Astrocyte of the cerebellum (primary cell): ENCODE measurements around the gene PLAGL2.

Experiments used
- DNase-seq: peaks from one replicate; pipeline ENCODE4 v3.0.0-alpha.2; 2011; ENCODE audit warnings: low read depth
- H3K4me3 ChIP-seq: 2 replicates; pipeline ENCODE4 v1.5.1; 2011; ENCODE audit warnings: mild to moderate bottlenecking, low read depth, low read length, moderate library complexity
- in situ Hi-C: cut with HindIII; loops from 2 replicates; pipeline ENCODE4 v1.10.0; 2017; ENCODE audit warnings: low sequenced_read_pairs
- TF ChIP-seq, protein P1 (sequence below): IDR thresholded peaks from 2 replicates; pipeline ENCODE4 v1.5.1; 2012; ENCODE audit warnings: low read length, low read depth, moderate library complexity, mild to moderate bottlenecking; ENCODE audit errors: missing control alignments

Gene PLAGL2

GRCh38 chr20:32153771-32154170 lies 53.8 kb downstream of the PLAGL2 start:
- DNase-seq, result no peak
- in situ Hi-C loops, result no loop called here
- H3K4me3 ChIP-seq, result no peak overlapping the region
- TF ChIP-seq, protein P1, sequence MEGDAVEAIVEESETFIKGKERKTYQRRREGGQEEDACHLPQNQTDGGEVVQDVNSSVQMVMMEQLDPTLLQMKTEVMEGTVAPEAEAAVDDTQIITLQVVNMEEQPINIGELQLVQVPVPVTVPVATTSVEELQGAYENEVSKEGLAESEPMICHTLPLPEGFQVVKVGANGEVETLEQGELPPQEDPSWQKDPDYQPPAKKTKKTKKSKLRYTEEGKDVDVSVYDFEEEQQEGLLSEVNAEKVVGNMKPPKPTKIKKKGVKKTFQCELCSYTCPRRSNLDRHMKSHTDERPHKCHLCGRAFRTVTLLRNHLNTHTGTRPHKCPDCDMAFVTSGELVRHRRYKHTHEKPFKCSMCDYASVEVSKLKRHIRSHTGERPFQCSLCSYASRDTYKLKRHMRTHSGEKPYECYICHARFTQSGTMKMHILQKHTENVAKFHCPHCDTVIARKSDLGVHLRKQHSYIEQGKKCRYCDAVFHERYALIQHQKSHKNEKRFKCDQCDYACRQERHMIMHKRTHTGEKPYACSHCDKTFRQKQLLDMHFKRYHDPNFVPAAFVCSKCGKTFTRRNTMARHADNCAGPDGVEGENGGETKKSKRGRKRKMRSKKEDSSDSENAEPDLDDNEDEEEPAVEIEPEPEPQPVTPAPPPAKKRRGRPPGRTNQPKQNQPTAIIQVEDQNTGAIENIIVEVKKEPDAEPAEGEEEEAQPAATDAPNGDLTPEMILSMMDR, result no peak

DNA sequence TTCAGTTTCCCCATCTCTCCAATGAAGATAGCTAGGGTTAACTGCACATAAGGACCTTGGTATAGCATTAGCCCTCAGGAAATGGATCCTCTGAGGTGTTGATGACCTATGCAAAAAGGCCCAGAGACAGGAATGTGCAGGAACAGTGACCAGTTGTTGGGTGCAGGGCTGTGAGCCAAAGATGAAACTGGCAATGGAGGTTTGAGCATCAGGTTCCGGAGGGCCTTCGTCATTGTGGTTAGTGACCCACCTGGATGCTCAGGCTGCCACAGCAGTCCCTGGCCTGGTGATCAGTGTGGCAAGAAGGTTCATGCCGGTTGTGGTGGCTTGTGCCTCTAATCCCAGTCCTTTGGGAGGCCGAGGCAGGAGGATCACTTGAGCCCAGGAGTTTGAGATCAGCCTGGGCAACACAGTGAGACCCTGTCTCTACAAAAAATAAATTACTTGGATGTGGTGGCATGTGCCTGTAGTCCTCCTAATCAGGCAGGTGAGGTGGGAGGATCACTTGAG lies 54.3 kb downstream of the PLAGL2 start:
- in situ Hi-C loops, result no loop called here
- no peak for DNase-seq
- no peak overlapping the region for H3K4me3 ChIP-seq
- TF ChIP-seq, protein P1, result no peak

DNA sequence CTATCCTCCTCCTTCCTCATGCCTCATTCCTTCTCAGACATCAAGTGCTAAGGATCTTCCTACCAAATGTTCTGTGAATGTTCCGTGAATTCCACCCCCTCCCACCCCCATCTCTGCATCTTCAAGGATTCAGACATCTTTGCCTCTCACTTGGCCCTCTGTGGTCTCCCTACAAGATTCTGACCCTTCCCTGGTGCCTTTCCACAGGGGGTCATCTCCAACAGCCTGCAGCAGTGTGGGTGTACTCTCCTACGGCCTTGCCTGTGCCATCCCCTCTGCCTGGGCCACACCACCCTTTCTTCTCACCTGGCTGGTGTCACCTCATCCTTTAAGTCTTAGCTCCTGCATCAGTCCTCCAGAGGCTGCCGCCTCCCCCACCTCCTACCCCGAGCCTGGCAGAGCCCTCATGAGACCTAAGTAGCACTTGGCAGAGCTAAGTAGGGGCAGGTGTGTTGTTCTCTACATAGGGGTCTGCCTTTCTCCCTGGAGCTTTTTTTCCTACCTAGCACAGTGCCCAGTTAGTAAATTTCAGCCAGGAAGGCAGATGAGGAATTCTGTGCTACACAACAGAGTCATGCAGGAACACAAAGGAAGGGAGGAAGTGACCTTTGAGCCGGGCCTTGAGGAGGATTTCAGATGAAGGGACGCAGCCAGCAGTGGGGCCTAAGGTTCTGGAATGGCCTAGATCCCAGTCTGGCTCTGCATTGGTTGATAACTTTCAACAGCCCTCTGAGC lies 55.0 kb downstream of the PLAGL2 start:
- TF ChIP-seq, protein P1, result no peak
- in situ Hi-C loops, result no loop called here
- H3K4me3 ChIP-seq, result no peak overlapping the region
- no peak for DNase-seq

- in situ Hi-C loops, result no loop called here
- H3K4me3 ChIP-seq, result no peak overlapping the region
- no peak for DNase-seq
- TF ChIP-seq, protein P1, result no peak
These were observed 57.2 kb downstream of the PLAGL2 start for GRCh38 chr20:32150291-32150848.

DNA sequence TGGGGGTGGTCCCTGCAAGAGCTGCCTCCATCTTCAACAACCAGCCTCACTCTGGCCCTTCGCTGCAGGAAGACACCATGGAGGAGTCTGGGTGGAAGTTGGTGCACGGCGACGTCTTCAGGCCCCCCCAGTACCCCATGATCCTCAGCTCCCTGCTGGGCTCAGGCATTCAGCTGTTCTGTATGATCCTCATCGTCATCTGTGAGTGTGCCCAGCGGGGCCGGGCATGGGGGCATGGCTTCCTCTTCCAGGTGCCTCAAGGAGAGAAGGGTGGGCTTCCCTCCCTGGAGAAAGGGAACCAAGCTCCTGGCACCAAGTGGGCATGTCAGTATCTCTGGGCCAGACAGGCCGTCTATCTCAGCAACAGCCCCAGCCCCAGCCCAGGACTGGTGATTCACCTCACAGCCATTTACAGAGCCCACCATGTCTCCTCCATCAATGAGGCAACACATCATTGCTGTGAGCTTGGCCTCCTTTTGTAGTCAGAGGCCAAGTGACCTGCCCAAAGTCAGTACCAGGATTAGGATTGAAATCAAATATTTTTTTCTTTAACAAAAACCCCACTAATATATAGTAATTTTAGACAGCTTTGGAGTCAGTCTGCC lies 57.9 kb downstream of the PLAGL2 start:
- TF ChIP-seq, protein P1, result no peak
- H3K4me3 ChIP-seq, result no peak overlapping the region
- in situ Hi-C loops, result no loop called here
- no peak for DNase-seq

GRCh38 chr20:32144898-32145662 lies 62.5 kb downstream of the PLAGL2 start:
- TF ChIP-seq, protein P1, result no peak
- no peak overlapping the region for H3K4me3 ChIP-seq
- in situ Hi-C loops, result no loop called here
- DNase-seq, result no peak
